Measurements from ENCODE around the gene BCAP31. TPM values are rescaled to one million over a fixed set of nuclear protein-coding genes. Genes with fewer than 3 reads are reported as not detected.
A peak's percentile ranks its signal among the peaks of the same experiment; 100 is the strongest.

Gene BCAP31
- total RNA-seq, 4 donors from 2014 or later, result 99.2 to 180 (median 142) TPM

DNA sequence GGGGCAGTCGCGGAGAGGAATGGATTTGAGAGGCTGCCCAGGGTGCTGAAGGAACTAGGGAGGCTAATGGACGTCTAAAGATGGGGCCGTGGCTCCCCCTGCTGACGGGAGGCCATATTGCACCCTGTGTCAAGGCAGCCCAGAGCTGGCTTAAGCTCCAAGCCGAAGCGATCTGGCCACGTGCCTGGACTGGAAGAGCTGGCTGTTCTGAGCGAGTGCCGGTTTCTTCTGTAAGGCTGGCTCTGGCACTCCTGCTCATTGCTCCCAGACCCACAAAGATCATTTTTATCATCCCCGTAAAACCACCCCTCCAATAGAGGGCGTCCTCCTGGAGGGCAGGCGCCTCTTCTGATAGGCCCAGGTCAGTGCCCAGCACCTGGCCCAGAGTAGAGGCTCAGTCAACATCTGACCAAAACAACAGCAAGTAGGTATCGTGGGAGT is 56.2 kb downstream of the BCAP31 start:
- intact Hi-C loops (cut with DNase I), result no loop called here
- 0% methylated on average over 7 of the region's 14 CpGs; no CpG with 5 or more reads in 1 of the 2 donors for WGBS, 2 donors

DNA sequence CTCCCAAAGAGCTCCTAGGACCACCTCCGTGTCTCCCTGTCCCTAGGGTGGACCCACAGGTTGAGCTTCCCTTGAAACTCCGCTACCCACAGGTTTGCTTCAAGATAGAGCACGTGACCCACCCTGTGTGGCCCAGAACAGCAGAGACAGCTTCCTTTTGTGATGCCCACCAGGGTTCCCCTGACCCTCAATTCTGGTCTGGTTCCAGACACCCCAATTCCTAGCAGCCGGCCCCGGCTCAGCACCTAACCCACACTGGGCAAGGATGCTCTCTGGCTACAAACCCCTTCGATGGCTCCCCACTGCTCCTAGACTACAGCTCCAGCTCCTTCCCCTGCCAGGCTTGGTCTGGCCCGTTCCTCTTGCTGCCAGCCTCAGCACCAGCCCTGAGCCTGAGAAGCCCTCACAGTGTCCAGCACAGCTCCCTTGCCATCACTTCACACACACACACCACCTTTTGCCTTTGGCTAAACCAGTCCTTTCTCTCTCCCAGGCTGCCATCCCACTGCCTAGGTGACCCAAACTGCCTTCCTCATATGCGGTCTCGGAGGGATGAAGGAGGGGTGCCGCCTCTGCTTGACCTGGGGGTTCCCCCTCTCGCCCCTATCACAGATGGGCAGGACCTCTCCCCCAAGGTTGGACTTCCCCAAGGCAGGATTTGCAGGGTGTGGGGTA is 56.8 kb downstream of the BCAP31 start:
- TF ChIP-seq POLR2A (IDR thresholded peaks at IDR 0.05), result no peak
- TF ChIP-seq CTCF (IDR thresholded peaks at IDR 0.05), result no peak
- 57 to 83% methylated on average over 3 to 4 of the region's 11 CpGs for WGBS, 2 donors
- no peak for DNase-seq
- Histone ChIP-seq H3K9me3 (no peaks in the 10 kb centered on the region), H3K36me3 (no peaks in the 10 kb centered on the region), H3K27ac (no peak overlapping the region), H3K4me3 (peak overlapping the region in 1 of 4 donors; percentile 37), H3K4me1 (peaks cover 0 to 13% (median 0%) of the 10 kb centered on the region in 3 donors), H3K27me3 (peaks cover 0 to 21% (median 0%) of the 10 kb centered on the region in 4 donors)
- intact Hi-C loops (cut with DNase I), result no loop called here

More for the DNA sequence above, 56.2 kb downstream of the BCAP31 start:
- no peaks in the 10 kb centered on the region for H3K36me3 ChIP-seq
- peak overlapping the region in 1 of 4 donors; percentile 5 for H3K27ac ChIP-seq
- no peak for DNase-seq
- TF ChIP-seq CTCF (IDR thresholded peaks at IDR 0.05), result peak; percentile 33 to 86 (median 78)
- no peak for TF ChIP-seq POLR2A (IDR thresholded peaks at IDR 0.05)
- peaks cover 0 to 13% (median 0%) of the 10 kb centered on the region in 3 donors for H3K4me1 ChIP-seq
- peak overlapping the region in 1 of 4 donors; percentile 37 for H3K4me3 ChIP-seq
- H3K27me3 ChIP-seq, result peaks cover 0 to 22% (median 0%) of the 10 kb centered on the region in 4 donors
- H3K9me3 ChIP-seq, result no peaks in the 10 kb centered on the region

- DNase-seq, result no peak
Measured at GRCh38 chrX:153665726-153666306, 58.4 kb downstream of the BCAP31 start.

DNA sequence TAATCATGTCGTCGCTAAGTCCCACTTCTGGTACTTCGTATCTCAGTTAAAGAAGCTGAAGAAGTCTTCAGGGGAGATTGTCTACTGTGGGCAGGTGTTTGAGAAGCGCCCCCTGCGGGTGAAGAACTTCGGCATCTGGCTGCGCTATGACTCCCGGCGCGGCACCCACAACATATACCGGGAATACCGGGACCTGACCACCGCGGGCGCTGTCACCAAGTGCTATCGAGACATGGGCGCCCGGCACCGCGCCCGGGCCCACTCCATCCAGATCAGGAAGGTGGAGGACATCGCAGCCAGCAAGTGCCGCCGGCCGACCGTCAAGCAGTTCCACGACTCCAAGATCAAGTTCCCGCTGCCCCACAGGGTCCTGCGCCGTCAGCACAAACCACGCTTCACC is 61.9 kb downstream of the BCAP31 start:
- H3K36me3 ChIP-seq, result no peaks in the 10 kb centered on the region
- WGBS, 2 donors, result no CpG with 5 or more reads among the region's 31 CpGs
- TF ChIP-seq POLR2A (IDR thresholded peaks at IDR 0.05), result no peak
- peak; percentile 14 to 53 (median 33) for TF ChIP-seq CTCF (IDR thresholded peaks at IDR 0.05)
- peaks cover 0 to 28% (median 6%) of the 10 kb centered on the region in 4 donors for H3K27me3 ChIP-seq
- intact Hi-C loops (cut with DNase I), result no loop called here
- no peak for DNase-seq
- no peaks in the 10 kb centered on the region for H3K9me3 ChIP-seq
- H3K4me1 ChIP-seq, result peaks cover 0 to 4% (median 0%) of the 10 kb centered on the region in 3 donors
- no peak overlapping the region for H3K27ac ChIP-seq
- peak overlapping the region in 1 of 4 donors; percentile 45 for H3K4me3 ChIP-seq

More at GRCh38 chrX:153665726-153666306, 58.4 kb downstream of the BCAP31 start:
- intact Hi-C loops (cut with DNase I), result no loop called here
- 38 to 59% methylated on average over 5 to 6 of the region's 9 CpGs for WGBS, 2 donors
- no peak overlapping the region for H3K4me3 ChIP-seq
- peaks cover 0 to 28% (median 6%) of the 10 kb centered on the region in 4 donors for H3K27me3 ChIP-seq
- H3K4me1 ChIP-seq, result peaks cover 0 to 15% (median 0%) of the 10 kb centered on the region in 3 donors
- no peaks in the 10 kb centered on the region for H3K9me3 ChIP-seq
- TF ChIP-seq CTCF (IDR thresholded peaks at IDR 0.05) (no peak), POLR2A (IDR thresholded peaks at IDR 0.05) (no peak)
- no peak overlapping the region for H3K27ac ChIP-seq
- H3K36me3 ChIP-seq, result no peaks in the 10 kb centered on the region

- Histone ChIP-seq H3K4me1 (peaks cover 0 to 4% (median 0%) of the 10 kb centered on the region in 3 donors), H3K27me3 (peaks cover 0 to 28% (median 6%) of the 10 kb centered on the region in 4 donors), H3K4me3 (no peak overlapping the region), H3K9me3 (no peaks in the 10 kb centered on the region), H3K27ac (no peak overlapping the region), H3K36me3 (no peaks in the 10 kb centered on the region)
- 74 to 88% methylated on average over 3 of the region's 3 CpGs for WGBS, 2 donors
- TF ChIP-seq CTCF (IDR thresholded peaks at IDR 0.05) (no peak), POLR2A (IDR thresholded peaks at IDR 0.05) (no peak)
- intact Hi-C loops (cut with DNase I), result no loop called here
- DNase-seq, result no peak
Measured at GRCh38 chrX:153659268-153659667, 64.9 kb downstream of the BCAP31 start.
